HepG2 (cell line): ENCODE results near the gene IRGM. TPM values are rescaled to one million over a fixed set of nuclear protein-coding genes. Genes with fewer than 3 reads are reported as not detected.

ENCODE experiments used
- ATAC-seq: fragments of 200-7000 bp; cut with Tn5 transposase; 3 replicates; pipeline ENCODE4 v1.9.1; 2020; ENCODE audit warnings: mild to moderate bottlenecking, moderate library complexity
- BruUV-seq: library from RNA; stranded (reverse); fragments of 400-500 nt; replicated peaks from 2 replicates; lab custom pipeline; 2021; lab: Mats Ljungman, UMichigan
- CTCF ChIA-PET: fragments of 300-600 bp; formaldehyde crosslinking; extraction: SDS; loops from one replicate; lab custom pipeline; 2021; ENCODE audit warnings: low total read pairs, inconsistent platforms, low intra/inter-chr PET ratio; lab: Yijun Ruan, JAX
- POLR2A ChIA-PET: fragments of 350-600 bp; sonication (Branson Sonifier 250); formaldehyde crosslinking; loops from one replicate; lab custom pipeline; 2020; ENCODE audit warnings: antibody characterized with exemption, inconsistent platforms; lab: Yijun Ruan, JAX
- DNase-seq: peaks from one replicate; pipeline ENCODE4 v3.0.0-alpha.2; 2015; ENCODE audit warnings: low spot score
- FAIRE-seq: peaks from 3 replicates; lab custom pipeline; 2011; peaks lifted over from hg19 to GRCh38; lab: Jason Lieb, UNC
- H2AFZ ChIP-seq: one replicate; pipeline ENCODE4 v1.6.1; 2011; ENCODE audit warnings: low read length, inconsistent platforms
- H3K27ac ChIP-seq: fragments of 300-600 bp; 3 replicates; pipeline ENCODE4 v1.8.0; 2011; ENCODE audit warnings: mixed run types, mild to moderate bottlenecking, mixed read lengths, low read length, inconsistent platforms; ENCODE audit not compliant: insufficient read depth; ENCODE audit errors: extremely low read length
- H3K27me3 ChIP-seq, 2 experiments: fragments of 200-600 bp in 1 of 2; 2 replicates in 1 of 2; 3 replicates in 1 of 2; pipeline versions ENCODE4 v1.6.0 to v1.8.0; 2011; ENCODE audit warnings: low read length in 2 of 2, mild to moderate bottlenecking in 2 of 2, moderate library complexity in 2 of 2, inconsistent platforms in 1 of 2; ENCODE audit not compliant: insufficient read depth in 2 of 2, control insufficient read depth in 1 of 2
- H3K36me3 ChIP-seq, 2 experiments: fragments of 200-600 bp in 1 of 2; replicated peaks in 1 of 2; 2 replicates in 1 of 2; 3 replicates in 1 of 2; pipeline versions ENCODE4 v1.5.1 to v1.8.0; 2011; ENCODE audit warnings: low read length in 2 of 2, inconsistent platforms in 1 of 2; ENCODE audit not compliant: insufficient read depth in 2 of 2, control insufficient read depth in 1 of 2
- H3K4me1 ChIP-seq: 2 replicates; pipeline ENCODE4 v1.5.1; 2012; ENCODE audit warnings: low read length, inconsistent platforms; ENCODE audit not compliant: insufficient read depth
- H3K4me2 ChIP-seq: 2 replicates; pipeline ENCODE4 v1.6.0; 2011; ENCODE audit warnings: low read depth, low read length, inconsistent platforms
- H3K4me3 ChIP-seq, 3 experiments: fragments of 200-600 bp in 1 of 3; sonication (generic), shearing (Covaris generic) in 1 of 3; replicated peaks in 1 of 3; 2 replicates each; pipeline ENCODE4 v1.5.1; 2011 to 2016; ENCODE audit warnings: low read length in 3 of 3, inconsistent platforms in 2 of 3, low read depth in 2 of 3, mild to moderate bottlenecking in 2 of 3, control low read depth in 1 of 3, mixed read lengths in 1 of 3; ENCODE audit not compliant: insufficient read depth in 1 of 3
- H3K79me2 ChIP-seq: one replicate; pipeline ENCODE4 v1.6.1; 2011; ENCODE audit warnings: low read length, inconsistent platforms; ENCODE audit not compliant: insufficient read depth
- H3K9ac ChIP-seq: 2 replicates; pipeline ENCODE4 v1.6.0; 2011; ENCODE audit warnings: mild to moderate bottlenecking, low read depth, low read length, inconsistent platforms; ENCODE audit not compliant: insufficient read depth
- H3K9me3 ChIP-seq: 2 replicates; pipeline ENCODE4 v1.5.1; 2012; ENCODE audit warnings: mild to moderate bottlenecking, low read length
- H4K20me1 ChIP-seq: 2 replicates; pipeline ENCODE4 v1.6.0; 2011; ENCODE audit warnings: inconsistent platforms, mild to moderate bottlenecking, low read length, moderate library complexity; ENCODE audit not compliant: insufficient read depth
- ADNP ChIP-seq: sonication (generic); formaldehyde crosslinking; IDR thresholded peaks from 2 replicates; pipeline ENCODE4 v1.4.0; 2020; ENCODE audit warnings: missing genetic modification reagents
- E2F5 ChIP-seq: sonication (generic); formaldehyde crosslinking; conservative IDR thresholded peaks from 2 replicates; pipeline ENCODE4 v1.4.0; 2020; ENCODE audit warnings: missing genetic modification reagents
- FOXO1 ChIP-seq: sonication (generic); formaldehyde crosslinking; IDR thresholded peaks from 2 replicates; pipeline ENCODE4 v1.4.0; 2020; ENCODE audit warnings: missing genetic modification reagents
- FOXO4 ChIP-seq: sonication (generic); formaldehyde crosslinking; conservative IDR thresholded peaks from 2 replicates; pipeline ENCODE4 v1.8.1; 2023; ENCODE audit warnings: missing genetic modification reagents
- POGZ ChIP-seq: sonication (generic); formaldehyde crosslinking; IDR thresholded peaks from 2 replicates; pipeline ENCODE4 v1.4.0; 2020; ENCODE audit warnings: mild to moderate bottlenecking, missing genetic modification reagents
- SRSF1 ChIP-seq: fragments of 200-400 bp; formaldehyde crosslinking; optimal IDR thresholded peaks from 2 replicates; pipeline ENCODE3; 2017; ENCODE audit warnings: mild to moderate bottlenecking, low read depth, low read length, moderate library complexity
- TMF1 ChIP-seq: sonication (generic); formaldehyde crosslinking; IDR thresholded peaks from 2 replicates; pipeline ENCODE4 v1.8.1; 2022; ENCODE audit warnings: low read depth, missing genetic modification reagents
- XRCC5 ChIP-seq: fragments of 200-400 bp; formaldehyde crosslinking; optimal IDR thresholded peaks from 2 replicates; pipeline ENCODE3; 2017; ENCODE audit warnings: mild to moderate bottlenecking, low read length
- ZNF362 ChIP-seq: sonication (generic); formaldehyde crosslinking; IDR thresholded peaks from 2 replicates; pipeline ENCODE4 v1.4.0; 2020; ENCODE audit warnings: missing genetic modification reagents, mild to moderate bottlenecking, borderline replicate concordance
- ZNF652 ChIP-seq: IDR thresholded peaks from 2 replicates; pipeline ENCODE4 v1.6.1; 2016; ENCODE audit warnings: low read depth, borderline replicate concordance
- ZNF687 ChIP-seq: sonication (generic); formaldehyde crosslinking; IDR thresholded peaks from 2 replicates; pipeline ENCODE4 v1.5.1; 2020; ENCODE audit warnings: mild to moderate bottlenecking, missing genetic modification reagents, moderate library complexity
- ZNF768 ChIP-seq: sonication (generic); formaldehyde crosslinking; IDR thresholded peaks from 2 replicates; pipeline ENCODE4 v1.4.0; 2020; ENCODE audit warnings: missing genetic modification reagents
- ZNF777 ChIP-seq: sonication (generic); formaldehyde crosslinking; IDR thresholded peaks from 2 replicates; pipeline ENCODE4 v1.4.0; 2020; ENCODE audit warnings: missing genetic modification reagents
- WGBS: methylation state at CpG from one replicate; pipeline ENCODE4 v1.1.6; 2017; ENCODE audit warnings: low lambda C conversion rate; 5-methylcytosine and 5-hydroxymethylcytosine counted together
- in situ Hi-C: cut with HindIII; loops from 2 replicates; pipeline ENCODE4 v1.10.0; 2017; ENCODE audit warnings: low pct_unique_long_range_greater_than_20kb; ENCODE audit not compliant: extremely low pct_ligation_motif_present
- intact Hi-C: fragments of 100-400 bp; cut with micrococcal nuclease; formaldehyde crosslinking; loops from one replicate; pipeline ENCODE4 v1.10.0; 2022; ENCODE audit not compliant: unreplicated experiment
- polyA plus RNA-seq, 8 experiments: library from polyadenylated mRNA; depleted of rRNA in 3 of 8; stranded (reverse) in 7 of 8; unstranded in 1 of 8; fragments of >200 nt; fragmentation: Illumina TruSeq in 4 of 8; extraction: Trizol in 4 of 8; gene quantifications; 2 replicates each; pipeline versions ENCODE4 v1.2.1 to v1.2.3, GENCODE V29; 2011 to 2016; ENCODE audit warnings: low read depth in 4 of 8, missing spikeins in 1 of 8, mixed read lengths in 1 of 8; ENCODE audit not compliant: insufficient read depth in 1 of 8
- total RNA-seq, 5 experiments: library from RNA; depleted of rRNA; stranded (reverse); fragments of >200 nt; fragmentation: Illumina TruSeq; extraction: Trizol; gene quantifications; 2 replicates each; pipeline ENCODE4 v1.2.3, GENCODE V29; 2016; ENCODE audit warnings: low read depth in 1 of 5

IRGM gene
- total and polyA plus RNA-seq, 2 of the 13 experiments (the other 11 are each of a cell fraction or from before 2014, with no cell fraction given), result not detected

GRCh38 chr5:150797384-150797783 lies 48.9 kb upstream of the IRGM start (continued):
- TF ChIP-seq ZNF687, result no peak
- TF ChIP-seq FOXO4 (CRISPR knock-in tag), result no peak
- TF ChIP-seq, all 625 proteins: peak for 0

GRCh38 chr5:150801117-150801927 lies 45.0 kb upstream of the IRGM start:
- peak; percentile 62 for DNase-seq
- H3K9ac ChIP-seq, result peak overlapping the region; percentile 55
- H3K27me3 ChIP-seq, result no peaks in the 10 kb centered on the region; a peak in 1 of 5 replicates
- peak; percentile 92 for FAIRE-seq
- peaks cover 14% of the 10 kb centered on the region for H3K4me1 ChIP-seq
- no peaks in the 10 kb centered on the region for H3K79me2 ChIP-seq
- H3K4me2 ChIP-seq, result peak overlapping the region; percentile 99
- WGBS, result 8% methylated on average over 15 of the region's 15 CpGs
- intact Hi-C loops, result loop anchor here (1.0 to 5.0 kb wide), 2 partner anchors 46 to 186 kb away; no protein-coding TSS in a partner anchor
- ChIA-PET POLR2A (interaction anchor here (0.7 to 1.7 kb wide), 2 partner anchors 22 to 42 kb away, joined by 3 to 7 read pairs; partner anchors contain the start of gene SMIM3), CTCF (interaction anchor here (0.8 to 2.0 kb wide), 5 partner anchors 22 to 314 kb away, joined by 3 to 23 read pairs (median 3); partner anchors contain the start of genes IRGM and SMIM3)
- no peaks in the 10 kb centered on the region for H4K20me1 ChIP-seq
- peak overlapping the region; percentile 48 to 66 (median 65); a peak in 5 of 6 replicates for H3K4me3 ChIP-seq
- no peaks in the 10 kb centered on the region for H3K9me3 ChIP-seq
- H3K36me3 ChIP-seq, result peaks cover 0 to 7% of the 10 kb centered on the region in 2 experiments; a peak in 2 of 5 replicates
- peak overlapping the region; percentile 100 for H2AFZ ChIP-seq
- no peak overlapping the region for H3K27ac ChIP-seq
- BruUV-seq, result no TSS peak
- peak; percentile 95 for ATAC-seq
- in situ Hi-C loops, result loop anchor here (5.0 kb wide), 1 partner anchor 46 kb away; the partner anchor contains the start of gene IRGM
- TF ChIP-seq SRSF1, result no peak
- peak; percentile 48; the same call in 1 of the 2 replicates for TF ChIP-seq POGZ
- no peak for TF ChIP-seq ZNF768 (CRISPR knock-in tag)
- no peak for TF ChIP-seq FOXO1 (CRISPR knock-in tag)
- 0 out of 2 replicates have a peak, but pooled peaks have one; percentile 48 for TF ChIP-seq ADNP (CRISPR knock-in tag)
- TF ChIP-seq ZNF362 (CRISPR knock-in tag), result peak; percentile 31; the same call in 1 of the 2 replicates
- no peak for TF ChIP-seq ZNF777 (CRISPR knock-in tag)
- TF ChIP-seq E2F5 (CRISPR knock-in tag), result no peak
- no peak for TF ChIP-seq TMF1 (CRISPR knock-in tag)
- TF ChIP-seq ZNF652 (CRISPR knock-in tag), result no peak
- TF ChIP-seq XRCC5, result peak; percentile 54
